ENCODE results near the gene SLC25A26.

SLC25A26 gene

DNA sequence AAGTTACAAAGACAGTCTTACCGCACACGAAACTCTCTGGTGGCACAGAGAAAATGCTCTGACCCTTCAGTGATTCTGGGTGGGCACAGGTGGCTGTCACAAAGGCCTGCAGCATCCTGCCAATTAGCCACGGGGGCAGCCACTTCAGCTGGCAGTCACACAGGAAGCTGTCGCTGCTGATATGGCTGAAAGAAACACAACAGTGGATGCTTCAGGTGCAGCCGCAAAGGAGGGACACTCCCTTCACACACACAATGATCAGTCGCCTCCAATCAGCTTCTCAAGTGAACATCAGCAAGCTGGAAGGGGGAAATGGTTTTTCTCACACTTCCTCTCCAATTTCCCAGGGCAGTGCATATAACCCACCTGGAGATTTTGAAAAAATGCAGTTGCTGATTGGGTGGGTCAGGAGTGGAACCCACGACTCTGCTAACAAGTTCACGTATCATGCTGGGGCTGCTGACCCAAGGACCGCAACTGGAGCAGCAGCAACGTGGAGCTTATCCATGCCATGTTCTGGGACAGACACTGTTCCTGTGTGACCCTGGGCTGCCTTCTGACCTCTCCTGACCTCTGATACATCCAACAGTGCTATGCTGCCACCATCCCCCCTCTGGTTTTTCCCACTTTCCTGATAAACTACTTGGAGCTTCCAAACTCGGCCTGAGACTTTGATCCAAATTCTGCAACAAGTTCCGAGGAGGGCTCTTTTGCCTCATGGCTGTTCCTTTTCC lies 173.4 kb downstream of the SLC25A26 start:
- Histone ChIP-seq H3K4me1 (ENCODE audit: insufficient read depth, insufficient read length) (no peaks in the 10 kb centered on the region), H3K36me3 (ENCODE audit: insufficient read depth, insufficient read length, low read length) (peaks cover 66% of the 10 kb centered on the region)
- no peak for DNase-seq (ENCODE audit: low read depth, low spot score)

DNA sequence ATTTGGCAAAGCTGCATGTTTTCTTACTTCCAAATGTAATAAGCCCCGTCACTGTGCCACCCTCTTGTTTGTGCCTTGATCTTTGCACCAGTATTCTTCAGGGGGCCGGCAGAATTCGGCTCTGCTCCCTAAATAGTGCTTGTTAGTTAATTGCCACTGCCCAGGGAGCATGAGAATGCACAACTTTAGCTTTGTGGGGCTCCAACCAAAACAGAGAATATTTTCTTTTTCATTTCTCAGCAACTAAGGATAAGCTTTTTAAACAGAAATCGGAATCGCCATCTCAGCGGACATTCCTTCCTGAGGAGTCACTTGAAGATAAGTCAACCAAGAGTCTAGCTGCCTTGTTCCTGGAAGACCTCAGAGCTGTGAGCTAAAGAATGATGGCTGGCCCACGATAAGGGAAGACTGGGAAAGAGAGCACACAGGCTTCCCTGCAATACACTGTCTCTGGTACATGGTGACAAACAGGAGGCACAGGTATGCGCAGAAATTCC lies 174.0 kb downstream of the SLC25A26 start:
- H3K36me3 ChIP-seq (ENCODE audit: insufficient read depth, insufficient read length, low read length): peaks cover 67% of the 10 kb centered on the region
- no peaks in the 10 kb centered on the region for H3K4me1 ChIP-seq (ENCODE audit: insufficient read depth, insufficient read length)
- H3K4me3 ChIP-seq (ENCODE audit: insufficient read length, low read depth): no peak overlapping the region
- H3K9me3 ChIP-seq (ENCODE audit: insufficient read depth, low read length): no peaks in the 10 kb centered on the region
- DNase-seq (ENCODE audit: low read depth, low spot score): no peak
- H3K27me3 ChIP-seq (ENCODE audit: insufficient read depth, insufficient read length): no peaks in the 10 kb centered on the region
- no peak for TF ChIP-seq YY1 (IDR thresholded peaks at IDR 0.05; ENCODE audit: insufficient read depth, insufficient read length)
- no peak for TF ChIP-seq SUZ12 (IDR thresholded peaks at IDR 0.05; ENCODE audit: extremely low read depth, insufficient read depth, insufficient read length)
- TF ChIP-seq ZNF274 (IDR thresholded peaks at IDR 0.05; ENCODE audit: low read depth, low read length): no peak
- no peak overlapping the region for H3K9ac ChIP-seq (ENCODE audit: insufficient read length, low read depth)

More for the DNA sequence above, 173.4 kb downstream of the SLC25A26 start:
- Histone ChIP-seq H3K9me3 (ENCODE audit: insufficient read depth, low read length) (no peaks in the 10 kb centered on the region), H3K9ac (ENCODE audit: insufficient read length, low read depth) (no peak overlapping the region), H3K27me3 (ENCODE audit: insufficient read depth, insufficient read length) (no peaks in the 10 kb centered on the region), H3K4me3 (ENCODE audit: insufficient read length, low read depth) (no peak overlapping the region)
- no peak for TF ChIP-seq ZNF274 (IDR thresholded peaks at IDR 0.05; ENCODE audit: low read depth, low read length)
- no peak for TF ChIP-seq YY1 (IDR thresholded peaks at IDR 0.05; ENCODE audit: insufficient read depth, insufficient read length)
- no peak for TF ChIP-seq SUZ12 (IDR thresholded peaks at IDR 0.05; ENCODE audit: extremely low read depth, insufficient read depth, insufficient read length)

DNA sequence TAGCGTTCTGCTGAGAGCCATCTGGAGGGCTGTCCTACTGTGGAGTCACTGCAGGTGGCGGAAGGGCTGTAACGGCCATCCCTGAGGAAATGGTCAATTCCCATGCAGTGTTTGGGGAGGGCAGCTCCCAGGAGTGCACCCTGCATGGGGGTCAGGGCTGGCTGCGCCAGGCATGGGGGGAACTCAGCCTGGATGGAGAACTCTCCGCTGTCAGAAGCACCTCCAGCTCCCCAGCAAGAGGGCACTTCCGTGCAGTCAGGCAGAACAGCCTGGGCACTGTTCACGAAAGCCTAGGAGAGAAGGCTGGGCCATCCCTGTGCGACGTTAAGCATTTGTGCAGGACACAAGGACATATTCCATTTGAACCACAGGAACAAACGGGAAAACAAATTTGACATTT lies 174.8 kb downstream of the SLC25A26 start:
- TF ChIP-seq YY1 (IDR thresholded peaks at IDR 0.05; ENCODE audit: insufficient read depth, insufficient read length) (no peak), ZNF274 (IDR thresholded peaks at IDR 0.05; ENCODE audit: low read depth, low read length) (no peak), SUZ12 (IDR thresholded peaks at IDR 0.05; ENCODE audit: extremely low read depth, insufficient read depth, insufficient read length) (no peak)
- DNase-seq (ENCODE audit: low read depth, low spot score): no peak

GRCh38 chr3:66396161-66396760 lies 175.5 kb downstream of the SLC25A26 start:
- TF ChIP-seq YY1 (IDR thresholded peaks at IDR 0.05; ENCODE audit: insufficient read depth, insufficient read length) (no peak), ZNF274 (IDR thresholded peaks at IDR 0.05; ENCODE audit: low read depth, low read length) (no peak), SUZ12 (IDR thresholded peaks at IDR 0.05; ENCODE audit: extremely low read depth, insufficient read depth, insufficient read length) (no peak)
- Histone ChIP-seq H3K9ac (ENCODE audit: insufficient read length, low read depth) (no peak overlapping the region), H3K4me3 (ENCODE audit: insufficient read length, low read depth) (no peak overlapping the region), H3K27me3 (ENCODE audit: insufficient read depth, insufficient read length) (no peaks in the 10 kb centered on the region), H3K4me1 (ENCODE audit: insufficient read depth, insufficient read length) (no peaks in the 10 kb centered on the region), H3K36me3 (ENCODE audit: insufficient read depth, insufficient read length, low read length) (peaks cover 75% of the 10 kb centered on the region), H3K9me3 (ENCODE audit: insufficient read depth, low read length) (no peaks in the 10 kb centered on the region)
- DNase-seq (ENCODE audit: low read depth, low spot score): no peak

More for the DNA sequence above, 174.8 kb downstream of the SLC25A26 start:
- peaks cover 74% of the 10 kb centered on the region for H3K36me3 ChIP-seq (ENCODE audit: insufficient read depth, insufficient read length, low read length)
- H3K9ac ChIP-seq (ENCODE audit: insufficient read length, low read depth): no peak overlapping the region
- H3K9me3 ChIP-seq (ENCODE audit: insufficient read depth, low read length): no peaks in the 10 kb centered on the region
- no peaks in the 10 kb centered on the region for H3K27me3 ChIP-seq (ENCODE audit: insufficient read depth, insufficient read length)
- H3K4me3 ChIP-seq (ENCODE audit: insufficient read length, low read depth): no peak overlapping the region
- no peaks in the 10 kb centered on the region for H3K4me1 ChIP-seq (ENCODE audit: insufficient read depth, insufficient read length)

DNA sequence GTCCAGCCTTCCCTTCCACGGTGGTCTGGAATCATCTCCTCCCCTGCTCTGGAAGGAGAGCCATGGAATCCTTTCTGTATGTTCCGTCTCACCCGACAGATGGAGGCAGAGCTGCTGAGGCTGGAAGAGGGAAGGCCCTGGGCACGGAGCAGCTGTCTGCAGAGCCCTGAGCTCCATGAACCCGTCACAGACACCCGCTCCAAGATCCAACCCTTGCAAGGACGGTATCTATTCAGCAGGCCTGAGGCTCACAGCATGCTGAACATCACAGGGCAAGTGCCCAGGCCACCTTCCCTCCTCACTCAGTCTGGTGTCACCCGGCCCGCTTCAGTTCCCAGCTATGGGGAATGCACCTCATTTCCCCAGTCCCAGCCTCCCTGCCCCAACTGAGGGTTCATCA lies 176.1 kb downstream of the SLC25A26 start:
- no peak overlapping the region for H3K9ac ChIP-seq (ENCODE audit: insufficient read length, low read depth)
- peaks cover 5% of the 10 kb centered on the region for H3K4me1 ChIP-seq (ENCODE audit: insufficient read depth, insufficient read length)
- H3K4me3 ChIP-seq (ENCODE audit: insufficient read length, low read depth): no peak overlapping the region
- DNase-seq (ENCODE audit: low read depth, low spot score): no peak
- H3K36me3 ChIP-seq (ENCODE audit: insufficient read depth, insufficient read length, low read length): peaks cover 77% of the 10 kb centered on the region
- H3K27me3 ChIP-seq (ENCODE audit: insufficient read depth, insufficient read length): no peaks in the 10 kb centered on the region
- H3K9me3 ChIP-seq (ENCODE audit: insufficient read depth, low read length): no peaks in the 10 kb centered on the region
- no peak for TF ChIP-seq SUZ12 (IDR thresholded peaks at IDR 0.05; ENCODE audit: extremely low read depth, insufficient read depth, insufficient read length)
- no peak for TF ChIP-seq YY1 (IDR thresholded peaks at IDR 0.05; ENCODE audit: insufficient read depth, insufficient read length)
- TF ChIP-seq ZNF274 (IDR thresholded peaks at IDR 0.05; ENCODE audit: low read depth, low read length): no peak

DNA sequence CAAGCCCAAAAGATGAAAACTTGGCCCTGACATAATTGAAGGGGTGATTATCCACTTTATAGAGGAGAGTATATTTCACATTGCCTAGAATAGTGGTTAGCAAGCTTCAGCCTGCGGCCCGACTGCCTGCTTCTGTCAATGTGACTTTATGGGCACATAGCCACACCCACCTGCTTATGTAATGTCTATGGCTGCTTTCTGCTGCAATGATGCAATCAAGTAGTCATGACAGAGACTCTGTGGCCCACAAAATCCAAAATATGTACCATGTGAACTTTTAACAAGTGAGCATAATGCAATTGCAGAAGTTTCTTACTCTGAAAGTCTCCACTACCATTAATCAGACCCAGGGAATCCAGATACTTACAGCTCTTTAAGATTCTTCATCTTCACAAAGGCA lies 176.9 kb downstream of the SLC25A26 start:
- DNase-seq (ENCODE audit: low read depth, low spot score): no peak
- H3K4me1 ChIP-seq (ENCODE audit: insufficient read depth, insufficient read length): peaks cover 8% of the 10 kb centered on the region
- no peak overlapping the region for H3K9ac ChIP-seq (ENCODE audit: insufficient read length, low read depth)
- no peaks in the 10 kb centered on the region for H3K27me3 ChIP-seq (ENCODE audit: insufficient read depth, insufficient read length)
- no peaks in the 10 kb centered on the region for H3K9me3 ChIP-seq (ENCODE audit: insufficient read depth, low read length)
- H3K4me3 ChIP-seq (ENCODE audit: insufficient read length, low read depth): no peak overlapping the region
- TF ChIP-seq YY1 (IDR thresholded peaks at IDR 0.05; ENCODE audit: insufficient read depth, insufficient read length) (no peak), ZNF274 (IDR thresholded peaks at IDR 0.05; ENCODE audit: low read depth, low read length) (no peak), SUZ12 (IDR thresholded peaks at IDR 0.05; ENCODE audit: extremely low read depth, insufficient read depth, insufficient read length) (no peak)
- peaks cover 76% of the 10 kb centered on the region for H3K36me3 ChIP-seq (ENCODE audit: insufficient read depth, insufficient read length, low read length)
